Activated CD4-positive, alpha-beta memory T cell treated with anti-CD3 and anti-CD28 coated beads for 36 hours (primary cell): ENCODE data around the gene KCTD1. TPM values are rescaled to one million over a fixed set of nuclear protein-coding genes. Genes with fewer than 3 reads are reported as not detected.

Source experiments
- CTCF ChIA-PET: fragments of 350-600 bp; sonication (Branson Sonifier 250); formaldehyde crosslinking; loops from one replicate; lab custom pipeline; 2021; ENCODE audit warnings: antibody characterized with exemption, inconsistent platforms; lab: Charles Lee
- POLR2A ChIA-PET: fragments of 350-600 bp; sonication (Branson Sonifier 250); formaldehyde crosslinking; loops from one replicate; lab custom pipeline; 2021; ENCODE audit warnings: antibody characterized with exemption; lab: Charles Lee
- DNase-seq: peaks from one replicate; pipeline ENCODE4 v3.0.0-alpha.2; 2020
- H3K27ac Mint-ChIP-seq: one replicate; pipeline ENCODE4 v1.8.0; 2021; ENCODE audit warnings: mixed read lengths
- H3K27me3 Mint-ChIP-seq: one replicate; pipeline ENCODE4 v1.8.0; 2021; ENCODE audit warnings: mixed read lengths
- H3K36me3 Mint-ChIP-seq: one replicate; pipeline ENCODE4 v1.8.0; 2021; ENCODE audit warnings: mixed read lengths
- H3K4me1 Mint-ChIP-seq: one replicate; pipeline ENCODE4 v1.8.0; 2021; ENCODE audit warnings: low read depth, mixed read lengths
- H3K4me3 Mint-ChIP-seq: one replicate; pipeline ENCODE4 v1.8.0; 2021; ENCODE audit warnings: mild to moderate bottlenecking, mixed read lengths
- H3K9me3 Mint-ChIP-seq: one replicate; pipeline ENCODE4 v1.8.0; 2021; ENCODE audit warnings: mixed read lengths
- intact Hi-C: fragments of 100-400 bp; cut with micrococcal nuclease; formaldehyde crosslinking; loops from one replicate; pipeline ENCODE4 v1.15.1; 2023
- total RNA-seq, 2 experiments: library from RNA; stranded (reverse); gene quantifications; one replicate each; pipeline ENCODE4 v1.2.3, GENCODE V29; 2021

Gene KCTD1
- total RNA-seq, 2 experiments from 2014 or later = 2.5 to 3.2 TPM

GRCh38 chr18:26421931-26422330 is 126.4 kb downstream of the KCTD1 start:
- no peaks in the 10 kb centered on the region for H3K27me3 Mint-ChIP-seq

GRCh38 chr18:26421503-26421902 is 126.8 kb downstream of the KCTD1 start:
- Mint-ChIP-seq H3K27ac (no peak overlapping the region), H3K36me3 (no peaks in the 10 kb centered on the region), H3K4me3 (no peak overlapping the region), H3K27me3 (no peaks in the 10 kb centered on the region), H3K9me3 (no peaks in the 10 kb centered on the region), H3K4me1 (no peaks in the 10 kb centered on the region)
- CTCF ChIA-PET = no interaction called here
- no peak for DNase-seq
- POLR2A ChIA-PET = no interaction called here
- intact Hi-C loops = no loop called here

More at GRCh38 chr18:26421931-26422330, 126.4 kb downstream of the KCTD1 start:
- Mint-ChIP-seq H3K36me3 (no peaks in the 10 kb centered on the region), H3K9me3 (no peaks in the 10 kb centered on the region), H3K27ac (no peak overlapping the region), H3K4me1 (no peaks in the 10 kb centered on the region), H3K4me3 (no peak overlapping the region)
- CTCF ChIA-PET = no interaction called here
- intact Hi-C loops = no loop called here
- DNase-seq = no peak
- POLR2A ChIA-PET = no interaction called here

- ChIA-PET POLR2A (no interaction called here), CTCF (no interaction called here)
- Mint-ChIP-seq H3K36me3 (no peaks in the 10 kb centered on the region), H3K27me3 (no peaks in the 10 kb centered on the region), H3K9me3 (no peaks in the 10 kb centered on the region), H3K4me3 (no peak overlapping the region), H3K4me1 (no peaks in the 10 kb centered on the region), H3K27ac (no peak overlapping the region)
- intact Hi-C loops = no loop called here
- no peak for DNase-seq
These were observed 128.6 kb downstream of the KCTD1 start for GRCh38 chr18:26419746-26420145.

GRCh38 chr18:26418225-26418624 is 130.1 kb downstream of the KCTD1 start:
- H3K36me3 Mint-ChIP-seq = no peaks in the 10 kb centered on the region
- intact Hi-C loops = no loop called here
- H3K9me3 Mint-ChIP-seq = no peaks in the 10 kb centered on the region
- ChIA-PET POLR2A (no interaction called here), CTCF (no interaction called here)
- no peak overlapping the region for H3K4me3 Mint-ChIP-seq
- H3K27ac Mint-ChIP-seq = no peak overlapping the region
- H3K4me1 Mint-ChIP-seq = no peaks in the 10 kb centered on the region
- H3K27me3 Mint-ChIP-seq = no peaks in the 10 kb centered on the region
- DNase-seq = no peak

- CTCF ChIA-PET = no interaction called here
- no peaks in the 10 kb centered on the region for H3K9me3 Mint-ChIP-seq
- H3K27me3 Mint-ChIP-seq = no peaks in the 10 kb centered on the region
- H3K27ac Mint-ChIP-seq = no peak overlapping the region
- H3K4me1 Mint-ChIP-seq = no peaks in the 10 kb centered on the region
- POLR2A ChIA-PET = no interaction called here
- H3K4me3 Mint-ChIP-seq = no peak overlapping the region
- no peak for DNase-seq
- no peaks in the 10 kb centered on the region for H3K36me3 Mint-ChIP-seq
- intact Hi-C loops = no loop called here
These were observed 131.2 kb downstream of the KCTD1 start for GRCh38 chr18:26417190-26417589.

GRCh38 chr18:26416652-26417150 is 131.7 kb downstream of the KCTD1 start:
- DNase-seq = no peak
- intact Hi-C loops = no loop called here
- H3K4me1 Mint-ChIP-seq = no peaks in the 10 kb centered on the region
- POLR2A ChIA-PET = no interaction called here
- no peaks in the 10 kb centered on the region for H3K27me3 Mint-ChIP-seq
- no peak overlapping the region for H3K27ac Mint-ChIP-seq
- CTCF ChIA-PET = no interaction called here
- no peak overlapping the region for H3K4me3 Mint-ChIP-seq
- H3K9me3 Mint-ChIP-seq = no peaks in the 10 kb centered on the region
- no peaks in the 10 kb centered on the region for H3K36me3 Mint-ChIP-seq

- Mint-ChIP-seq H3K4me1 (no peaks in the 10 kb centered on the region), H3K27ac (no peak overlapping the region), H3K4me3 (no peak overlapping the region), H3K9me3 (no peaks in the 10 kb centered on the region), H3K27me3 (no peaks in the 10 kb centered on the region), H3K36me3 (no peaks in the 10 kb centered on the region)
- DNase-seq = no peak
- intact Hi-C loops = no loop called here
- CTCF ChIA-PET = no interaction called here
- POLR2A ChIA-PET = no interaction called here
These were observed 132.7 kb downstream of the KCTD1 start for GRCh38 chr18:26415631-26416030.

GRCh38 chr18:26414901-26415440 is 133.4 kb downstream of the KCTD1 start:
- Mint-ChIP-seq H3K9me3 (no peaks in the 10 kb centered on the region), H3K4me1 (no peaks in the 10 kb centered on the region), H3K4me3 (no peak overlapping the region), H3K36me3 (no peaks in the 10 kb centered on the region), H3K27ac (no peak overlapping the region), H3K27me3 (no peaks in the 10 kb centered on the region)
- CTCF ChIA-PET = no interaction called here
- POLR2A ChIA-PET = no interaction called here
- no peak for DNase-seq
- intact Hi-C loops = no loop called here

- ChIA-PET CTCF (interaction anchor here (0.6 kb wide), 1 partner anchor 100 kb away, joined by 4 read pairs; no protein-coding TSS in a partner anchor), POLR2A (no interaction called here)
- Mint-ChIP-seq H3K9me3 (no peaks in the 10 kb centered on the region), H3K36me3 (no peaks in the 10 kb centered on the region), H3K4me3 (no peak overlapping the region), H3K27ac (no peak overlapping the region), H3K4me1 (no peaks in the 10 kb centered on the region), H3K27me3 (no peaks in the 10 kb centered on the region)
- intact Hi-C loops = no loop called here
- no peak for DNase-seq
These were observed 139.3 kb downstream of the KCTD1 start for GRCh38 chr18:26409091-26409490.

GRCh38 chr18:26407736-26408601 is 140.4 kb downstream of the KCTD1 start:
- no peaks in the 10 kb centered on the region for H3K36me3 Mint-ChIP-seq
- POLR2A ChIA-PET = no interaction called here
- H3K4me3 Mint-ChIP-seq = no peak overlapping the region
- intact Hi-C loops = no loop called here
- H3K27me3 Mint-ChIP-seq = no peaks in the 10 kb centered on the region
- CTCF ChIA-PET = no interaction called here
- H3K9me3 Mint-ChIP-seq = no peaks in the 10 kb centered on the region
- no peak for DNase-seq
- H3K4me1 Mint-ChIP-seq = no peaks in the 10 kb centered on the region
- no peak overlapping the region for H3K27ac Mint-ChIP-seq

GRCh38 chr18:26406854-26407517 is 141.4 kb downstream of the KCTD1 start:
- H3K4me3 Mint-ChIP-seq = no peak overlapping the region
- POLR2A ChIA-PET = no interaction called here
- H3K36me3 Mint-ChIP-seq = no peaks in the 10 kb centered on the region

GRCh38 chr18:26406324-26406723 is 142.0 kb downstream of the KCTD1 start:
- DNase-seq = no peak
- intact Hi-C loops = no loop called here
- H3K4me3 Mint-ChIP-seq = no peak overlapping the region
- ChIA-PET CTCF (interaction anchor here (0.8 to 1.4 kb wide), 2 partner anchors 23 to 243 kb away, joined by 3 read pairs; no protein-coding TSS in a partner anchor), POLR2A (no interaction called here)
- no peaks in the 10 kb centered on the region for H3K4me1 Mint-ChIP-seq
- H3K27ac Mint-ChIP-seq = no peak overlapping the region
- H3K36me3 Mint-ChIP-seq = no peaks in the 10 kb centered on the region
- no peaks in the 10 kb centered on the region for H3K9me3 Mint-ChIP-seq
- no peaks in the 10 kb centered on the region for H3K27me3 Mint-ChIP-seq

More at GRCh38 chr18:26406854-26407517, 141.4 kb downstream of the KCTD1 start:
- CTCF ChIA-PET = interaction anchor here (1.4 kb wide), 1 partner anchor 23 kb away, joined by 3 read pairs; no protein-coding TSS in a partner anchor
- Mint-ChIP-seq H3K4me1 (no peaks in the 10 kb centered on the region), H3K27ac (no peak overlapping the region), H3K9me3 (no peaks in the 10 kb centered on the region), H3K27me3 (no peaks in the 10 kb centered on the region)
- DNase-seq = no peak
- intact Hi-C loops = no loop called here
